ENCODE measurements around the gene TACC3. TPM values are rescaled to one million over a fixed set of nuclear protein-coding genes. Genes with fewer than 3 reads are reported as not detected.

Gene TACC3
- total and polyA plus RNA-seq, 7 donors = 4.3 to 55.9 (median 7.5) TPM

- no peak overlapping the region for H3K4me3 ChIP-seq
- H3K36me3 ChIP-seq = no peaks in the 10 kb centered on the region
- H3K9me3 ChIP-seq = no peaks in the 10 kb centered on the region
- H3K4me1 ChIP-seq = peaks cover 0 to 13% (median 11%) of the 10 kb centered on the region in 4 donors
- H3K27me3 ChIP-seq = peaks cover 23 to 64% (median 46%) of the 10 kb centered on the region in 3 donors
- DNase-seq = no peak
- intact Hi-C loops (cut with DNase I) = no loop called here
- no peak overlapping the region for H3K27ac ChIP-seq
- TF ChIP-seq POLR2A (IDR thresholded peaks at IDR 0.05) (no peak), CTCF (IDR thresholded peaks at IDR 0.05) (no peak), POLR2AphosphoS5 (IDR thresholded peaks at IDR 0.05) (no peak), EP300 (IDR thresholded peaks at IDR 0.05) (no peak)
- WGBS, 2 donors = 66 to 82% methylated on average over 11 of the region's 11 CpGs
Measured at GRCh38 chr4:1770791-1771231, 49.5 kb downstream of the TACC3 start.

DNA sequence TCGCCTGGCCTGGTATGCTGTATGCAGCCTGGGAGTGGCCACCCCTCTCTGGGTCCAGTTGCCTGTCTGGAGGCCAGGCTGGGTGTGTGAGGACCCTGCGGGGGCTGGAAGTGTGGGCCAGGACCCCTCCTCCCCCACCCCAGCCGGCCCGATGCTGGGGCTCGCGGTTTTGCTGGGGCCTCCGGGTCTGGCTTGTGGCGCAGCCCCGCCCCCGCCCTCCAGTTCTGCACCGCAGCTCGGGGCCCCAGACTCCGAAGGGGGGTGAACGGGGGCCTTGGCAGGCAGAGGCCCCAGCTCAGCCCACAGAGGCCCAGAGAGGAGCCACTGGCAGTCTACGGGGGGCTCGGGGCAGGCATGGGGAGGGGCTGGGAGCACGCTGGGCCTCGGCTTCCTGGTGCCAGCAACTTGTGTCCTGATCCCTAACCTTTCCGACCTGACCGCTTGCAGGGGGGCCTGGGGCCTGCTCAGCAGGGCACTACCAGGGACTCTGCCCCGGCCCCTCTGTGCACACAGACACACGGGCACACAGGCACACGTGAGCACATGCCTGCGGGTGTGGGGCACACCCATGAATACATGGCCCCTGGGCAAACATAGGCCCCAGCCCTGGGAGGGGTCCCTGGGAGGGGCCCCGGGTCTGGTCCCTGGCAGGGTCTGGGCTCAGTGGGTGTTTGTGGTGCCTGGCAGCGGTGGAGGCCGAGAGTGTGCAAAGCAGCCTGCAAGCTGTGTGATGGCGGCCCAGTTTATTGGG is 50.4 kb downstream of the TACC3 start:
- Histone ChIP-seq H3K36me3 (no peaks in the 10 kb centered on the region), H3K9me3 (no peaks in the 10 kb centered on the region), H3K27me3 (peaks cover 22 to 55% (median 45%) of the 10 kb centered on the region in 3 donors), H3K4me3 (no peak overlapping the region), H3K4me1 (peaks cover 0 to 12% (median 8%) of the 10 kb centered on the region in 4 donors), H3K27ac (no peak overlapping the region)
- WGBS, 2 donors = 17 to 29% methylated on average over 28 of the region's 28 CpGs
- intact Hi-C loops (cut with DNase I) = no loop called here
- TF ChIP-seq CTCF (IDR thresholded peaks at IDR 0.05) (no peak), POLR2A (IDR thresholded peaks at IDR 0.05) (no peak), POLR2AphosphoS5 (IDR thresholded peaks at IDR 0.05) (no peak), EP300 (IDR thresholded peaks at IDR 0.05) (no peak)
- DNase-seq = no peak

- Histone ChIP-seq H3K4me3 (no peak overlapping the region), H3K4me1 (peaks cover 0 to 1% (median 0%) of the 10 kb centered on the region in 4 donors), H3K9me3 (no peaks in the 10 kb centered on the region), H3K36me3 (no peaks in the 10 kb centered on the region), H3K27me3 (peaks cover 14 to 48% (median 35%) of the 10 kb centered on the region in 3 donors), H3K27ac (no peak overlapping the region)
- DNase-seq = no peak
- TF ChIP-seq CTCF (IDR thresholded peaks at IDR 0.05) (no peak), POLR2A (IDR thresholded peaks at IDR 0.05) (no peak), EP300 (IDR thresholded peaks at IDR 0.05) (no peak), POLR2AphosphoS5 (IDR thresholded peaks at IDR 0.05) (no peak)
- intact Hi-C loops (cut with DNase I) = no loop called here
- WGBS, 2 donors = 28 to 64% methylated on average over 30 of the region's 30 CpGs
Measured at GRCh38 chr4:1772853-1773538, 51.7 kb downstream of the TACC3 start.

GRCh38 chr4:1773754-1774153 is 52.4 kb downstream of the TACC3 start:
- intact Hi-C loops (cut with DNase I) = no loop called here
- Histone ChIP-seq H3K27ac (no peak overlapping the region), H3K4me1 (no peaks in the 10 kb centered on the region), H3K4me3 (no peak overlapping the region), H3K9me3 (no peaks in the 10 kb centered on the region), H3K36me3 (no peaks in the 10 kb centered on the region), H3K27me3 (peaks cover 9 to 48% (median 28%) of the 10 kb centered on the region in 3 donors)
- TF ChIP-seq POLR2A (IDR thresholded peaks at IDR 0.05) (no peak), POLR2AphosphoS5 (IDR thresholded peaks at IDR 0.05) (no peak), CTCF (IDR thresholded peaks at IDR 0.05) (no peak), EP300 (IDR thresholded peaks at IDR 0.05) (no peak)
- DNase-seq = no peak
- 84 to 89% methylated on average over 10 of the region's 10 CpGs for WGBS, 2 donors
